ENCODE results near the gene MYZAP. TPM values are rescaled to one million over a fixed set of nuclear protein-coding genes. Genes with fewer than 3 reads are reported as not detected.

Gene MYZAP
- under 0.01 and 0.81 TPM in 2 replicates for total RNA-seq

GRCh38 chr15:57591822-57592367 is at the start of gene MYZAP:
MYZAP (plus strand) TSS chr15:57591904; CDS start chr15:57592035, 131 bp downstream.

GRCh38 chr15:57706405-57707209 is 114.9 kb downstream of the MYZAP start, which contains the start of gene POLR2M:
POLR2M (plus strand) TSS chr15:57706714; CDS start chr15:57706843, 129 bp downstream.

Other genes with a start within 250 kb of the MYZAP start
- 5.9 and 45.4 TPM in 2 replicates for gene CGNL1, start 215.4 kb upstream of the MYZAP start, total RNA-seq
- gene POLR2M, start 114.8 kb downstream of the MYZAP start, total RNA-seq, result 544 and 2,046 TPM in 2 replicates